Neural cell (in vitro differentiated cells): ENCODE measurements around the gene DPP7. TPM values are rescaled to one million over a fixed set of nuclear protein-coding genes. Genes with fewer than 3 reads are reported as not detected.
A peak's percentile ranks its signal among the peaks of the same experiment; 100 is the strongest.

Experiments used
- H2AFZ ChIP-seq: fragments of 200-600, 300-800 bp; sonication (generic), shearing (Covaris generic); 2 replicates; pipeline ENCODE4 v1.6.0; 2014; ENCODE audit warnings: low read depth, mild to moderate bottlenecking, antibody characterized with exemption, low read length, moderate library complexity
- H3F3A ChIP-seq: fragments of 200-600 bp; shearing (Covaris generic); 2 replicates; pipeline ENCODE4 v1.6.1; 2016; ENCODE audit warnings: mild to moderate bottlenecking, moderate library complexity, mixed read lengths, antibody characterized with exemption, low read length; ENCODE audit not compliant: insufficient read depth, poor library complexity, severe bottlenecking
- H3K27ac ChIP-seq: fragments of 200-600, 300-800 bp; sonication (generic), shearing (Covaris generic); 2 replicates; pipeline ENCODE4 v1.5.1; 2014; ENCODE audit warnings: mild to moderate bottlenecking, low read length, moderate library complexity
- H3K27me3 ChIP-seq: fragments of 300-800, 200-600 bp; sonication (generic), shearing (Covaris generic); 2 replicates; pipeline ENCODE4 v1.6.0; 2014; ENCODE audit warnings: mild to moderate bottlenecking, low read depth, low read length, moderate library complexity; ENCODE audit not compliant: insufficient read depth
- H3K36me3 ChIP-seq: fragments of 300-800, 200-600 bp; sonication (generic), shearing (Covaris generic); 2 replicates; pipeline ENCODE4 v1.5.1; 2014; ENCODE audit warnings: mild to moderate bottlenecking, antibody characterized with exemption, low read length, moderate library complexity; ENCODE audit not compliant: insufficient read depth
- H3K4me2 ChIP-seq: fragments of 300-800, 200-600 bp; sonication (generic), shearing (Covaris generic); 2 replicates; pipeline ENCODE4 v1.6.0; 2014; ENCODE audit warnings: mild to moderate bottlenecking, low read length
- H3K4me3 ChIP-seq: fragments of 300-800, 200-600 bp; sonication (generic), shearing (Covaris generic); 2 replicates; pipeline ENCODE4 v1.5.1; 2014; ENCODE audit warnings: mild to moderate bottlenecking, low read length, moderate library complexity
- H3K79me2 ChIP-seq: fragments of 200-600 bp; shearing (Covaris generic); replicated peaks from 2 replicates; pipeline ENCODE4 v1.6.0; 2014; ENCODE audit warnings: mild to moderate bottlenecking, low read length, moderate library complexity; ENCODE audit not compliant: insufficient read depth
- H3K9ac ChIP-seq: fragments of 300-800, 200-600 bp; sonication (generic), shearing (Covaris generic); 2 replicates; pipeline ENCODE4 v1.6.1; 2016; ENCODE audit warnings: mild to moderate bottlenecking, low read length, mixed read lengths
- H3K9me2 ChIP-seq: fragments of 200-600 bp; shearing (Covaris generic); 2 replicates; pipeline ENCODE4 v1.6.1; 2016; ENCODE audit warnings: mild to moderate bottlenecking, low read length, mixed read lengths; ENCODE audit not compliant: insufficient read depth
- H3K9me3 ChIP-seq: fragments of 200-600, 300-800 bp; sonication (generic), shearing (Covaris generic); 2 replicates; pipeline ENCODE4 v1.6.1; 2016; ENCODE audit warnings: mild to moderate bottlenecking, mixed run types, low read length, moderate library complexity, mixed read lengths
- H4K20me1 ChIP-seq: fragments of 200-600 bp; shearing (Covaris generic); 2 replicates; pipeline ENCODE4 v1.6.1; 2016; ENCODE audit warnings: mild to moderate bottlenecking, mixed run types; ENCODE audit not compliant: insufficient read depth
- CTCF ChIP-seq: fragments of 450-650 bp; IDR thresholded peaks from 2 replicates; pipeline ENCODE4 v1.5.1; 2014; ENCODE audit warnings: antibody characterized with exemption, mild to moderate bottlenecking, moderate library complexity; ENCODE audit not compliant: poor library complexity, severe bottlenecking
- EP300 ChIP-seq: fragments of 450-650 bp; conservative IDR thresholded peaks from 2 replicates; pipeline ENCODE4 v1.6.1; 2014; ENCODE audit warnings: antibody characterized with exemption, mild to moderate bottlenecking, moderate library complexity; ENCODE audit not compliant: poor library complexity, severe bottlenecking
- EZH2 ChIP-seq: fragments of 200-600, 300-800 bp; shearing (Covaris generic), sonication (generic); IDR thresholded peaks from 2 replicates; pipeline ENCODE4 v1.6.1; 2014; ENCODE audit warnings: antibody characterized with exemption, low read length, borderline replicate concordance, mild to moderate bottlenecking; ENCODE audit not compliant: insufficient read depth, poor library complexity, severe bottlenecking
- MXI1 ChIP-seq: fragments of 450-650 bp; conservative IDR thresholded peaks from 2 replicates; pipeline ENCODE4 v1.6.1; 2014; ENCODE audit warnings: antibody characterized with exemption, mild to moderate bottlenecking; ENCODE audit not compliant: poor library complexity, severe bottlenecking
- POLR2AphosphoS5 ChIP-seq: IDR thresholded peaks from 2 replicates; pipeline ENCODE4 v1.6.1; 2012
- RAD21 ChIP-seq: fragments of 450-650 bp; conservative IDR thresholded peaks from 2 replicates; pipeline ENCODE4 v1.6.1; 2014; ENCODE audit warnings: antibody characterized with exemption, mild to moderate bottlenecking, moderate library complexity
- REST ChIP-seq: IDR thresholded peaks from 2 replicates; pipeline ENCODE4 v1.6.1; 2012; ENCODE audit warnings: borderline replicate concordance
- SMC3 ChIP-seq: fragments of 450-650 bp; conservative IDR thresholded peaks from 2 replicates; pipeline ENCODE4 v1.6.1; 2014; ENCODE audit warnings: antibody characterized with exemption, mild to moderate bottlenecking, moderate library complexity; ENCODE audit not compliant: poor library complexity
- TAF1 ChIP-seq: IDR thresholded peaks from 2 replicates; pipeline ENCODE4 v1.6.1; 2012; ENCODE audit warnings: low read depth
- polyA minus RNA-seq: library from RNA; depleted of rRNA, polyadenylated mRNA; stranded (reverse); fragments of >200 nt; gene quantifications from 2 replicates; pipeline ENCODE4 v1.2.3, GENCODE V29; 2014
- polyA plus RNA-seq: library from polyadenylated mRNA; depleted of rRNA; stranded (reverse); fragments of >200 nt; gene quantifications from 2 replicates; pipeline ENCODE4 v1.2.3, GENCODE V29; 2014

The DPP7 gene
- polyA plus RNA-seq (23.3 and 43.3 TPM in 2 replicates), polyA minus RNA-seq (6.1 and 6.7 TPM in 2 replicates)

GRCh38 chr9:137114613-137115393 is at the start of gene DPP7:
TSS of gene DPP7 (minus strand) at chr9:137114733. CDS start at chr9:137114713, 20 bp downstream.
- H3K36me3 ChIP-seq: no peaks in the 10 kb centered on the region
- no peak within 1 kb of the TSS for H2AFZ ChIP-seq
- H3F3A ChIP-seq: no peaks in the 10 kb centered on the region
- H3K9me3 ChIP-seq: no peaks in the 10 kb centered on the region
- no peak within 1 kb of the TSS for H3K9ac ChIP-seq
- H3K27ac ChIP-seq: no peak within 1 kb of the TSS
- no peak within 1 kb of the TSS for H3K4me2 ChIP-seq
- H3K79me2 ChIP-seq: no peaks in the 10 kb centered on the region
- peaks cover 10% of the 10 kb centered on the region for H3K27me3 ChIP-seq
- no peaks in the 10 kb centered on the region for H3K9me2 ChIP-seq
- peak; percentile 20 for TF ChIP-seq MXI1
- no peak for TF ChIP-seq REST
- peak within 1 kb of the TSS; percentile 43 for H3K4me3 ChIP-seq
- no peaks in the 10 kb centered on the region for H4K20me1 ChIP-seq

DNA sequence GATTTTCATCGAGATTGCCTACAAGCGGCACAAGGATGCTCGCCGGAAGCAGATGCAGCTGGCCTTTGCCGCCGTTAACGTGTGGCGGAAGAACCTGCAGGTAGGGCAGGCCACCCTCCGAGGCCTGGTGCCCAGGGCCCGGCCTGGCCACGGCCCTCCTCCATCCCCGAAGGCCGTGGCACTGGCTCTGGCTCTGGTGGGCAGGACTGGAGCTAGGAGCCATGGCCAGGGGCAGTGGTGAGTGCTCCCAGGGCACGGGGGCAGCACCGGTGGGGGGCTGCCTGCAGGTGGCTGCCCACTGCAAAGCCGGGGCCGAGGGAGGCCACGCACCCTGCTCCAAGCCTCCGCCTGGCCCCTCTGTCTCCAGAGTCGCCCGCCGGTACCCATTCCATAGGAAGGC is 49.3 kb upstream of the DPP7 start:
- H3K4me3 ChIP-seq: no peak overlapping the region
- no peak overlapping the region for H3K9ac ChIP-seq
- no peak overlapping the region for H2AFZ ChIP-seq
- TF ChIP-seq CTCF: no peak
- no peak for TF ChIP-seq POLR2AphosphoS5
- no peak for TF ChIP-seq MXI1
- no peak for TF ChIP-seq SMC3
- no peak for TF ChIP-seq TAF1
- TF ChIP-seq EZH2: no peak
- no peak for TF ChIP-seq RAD21
- TF ChIP-seq REST: no peak
- no peak for TF ChIP-seq EP300
- H3K27ac ChIP-seq: no peak overlapping the region
- no peaks in the 10 kb centered on the region for H3K79me2 ChIP-seq
- peaks cover 79% of the 10 kb centered on the region for H3K27me3 ChIP-seq
- no peaks in the 10 kb centered on the region for H4K20me1 ChIP-seq
- H3K9me3 ChIP-seq: no peaks in the 10 kb centered on the region
- no peaks in the 10 kb centered on the region for H3F3A ChIP-seq
- H3K36me3 ChIP-seq: no peaks in the 10 kb centered on the region
- H3K4me2 ChIP-seq: no peak overlapping the region
- H3K9me2 ChIP-seq: no peaks in the 10 kb centered on the region
